HepG2 (cell line): ENCODE measurements around the gene ZNF141. TPM values are rescaled to one million over a fixed set of nuclear protein-coding genes. Genes with fewer than 3 reads are reported as not detected.

Experiments used
- ATAC-seq: fragments of 200-7000 bp; cut with Tn5 transposase; 3 replicates; pipeline ENCODE4 v1.9.1; 2020; ENCODE audit warnings: mild to moderate bottlenecking, moderate library complexity
- BruUV-seq: library from RNA; stranded (reverse); fragments of 400-500 nt; replicated peaks from 2 replicates; lab custom pipeline; 2021; lab: Mats Ljungman, UMichigan
- CTCF ChIA-PET: fragments of 300-600 bp; formaldehyde crosslinking; extraction: SDS; loops from one replicate; lab custom pipeline; 2021; ENCODE audit warnings: low total read pairs, inconsistent platforms, low intra/inter-chr PET ratio; lab: Yijun Ruan, JAX
- POLR2A ChIA-PET: fragments of 350-600 bp; sonication (Branson Sonifier 250); formaldehyde crosslinking; loops from one replicate; lab custom pipeline; 2020; ENCODE audit warnings: antibody characterized with exemption, inconsistent platforms; lab: Yijun Ruan, JAX
- DNase-seq: peaks from one replicate; pipeline ENCODE4 v3.0.0-alpha.2; 2015; ENCODE audit warnings: low spot score
- FAIRE-seq: peaks from 3 replicates; lab custom pipeline; 2011; peaks lifted over from hg19 to GRCh38; lab: Jason Lieb, UNC
- H2AFZ ChIP-seq: one replicate; pipeline ENCODE4 v1.6.1; 2011; ENCODE audit warnings: low read length, inconsistent platforms
- H3K27ac ChIP-seq: fragments of 300-600 bp; 3 replicates; pipeline ENCODE4 v1.8.0; 2011; ENCODE audit warnings: mixed run types, mild to moderate bottlenecking, mixed read lengths, low read length, inconsistent platforms; ENCODE audit not compliant: insufficient read depth; ENCODE audit errors: extremely low read length
- H3K27me3 ChIP-seq, 2 experiments: fragments of 200-600 bp in 1 of 2; 2 replicates in 1 of 2; 3 replicates in 1 of 2; pipeline versions ENCODE4 v1.6.0 to v1.8.0; 2011; ENCODE audit warnings: low read length in 2 of 2, mild to moderate bottlenecking in 2 of 2, moderate library complexity in 2 of 2, inconsistent platforms in 1 of 2; ENCODE audit not compliant: insufficient read depth in 2 of 2, control insufficient read depth in 1 of 2
- H3K36me3 ChIP-seq, 2 experiments: fragments of 200-600 bp in 1 of 2; replicated peaks in 1 of 2; 2 replicates in 1 of 2; 3 replicates in 1 of 2; pipeline versions ENCODE4 v1.5.1 to v1.8.0; 2011; ENCODE audit warnings: low read length in 2 of 2, inconsistent platforms in 1 of 2; ENCODE audit not compliant: insufficient read depth in 2 of 2, control insufficient read depth in 1 of 2
- H3K4me1 ChIP-seq: 2 replicates; pipeline ENCODE4 v1.5.1; 2012; ENCODE audit warnings: low read length, inconsistent platforms; ENCODE audit not compliant: insufficient read depth
- H3K4me2 ChIP-seq: 2 replicates; pipeline ENCODE4 v1.6.0; 2011; ENCODE audit warnings: low read depth, low read length, inconsistent platforms
- H3K4me3 ChIP-seq, 3 experiments: fragments of 200-600 bp in 1 of 3; sonication (generic), shearing (Covaris generic) in 1 of 3; replicated peaks in 1 of 3; 2 replicates each; pipeline ENCODE4 v1.5.1; 2011 to 2016; ENCODE audit warnings: low read length in 3 of 3, inconsistent platforms in 2 of 3, low read depth in 2 of 3, mild to moderate bottlenecking in 2 of 3, control low read depth in 1 of 3, mixed read lengths in 1 of 3; ENCODE audit not compliant: insufficient read depth in 1 of 3
- H3K79me2 ChIP-seq: one replicate; pipeline ENCODE4 v1.6.1; 2011; ENCODE audit warnings: low read length, inconsistent platforms; ENCODE audit not compliant: insufficient read depth
- H3K9ac ChIP-seq: 2 replicates; pipeline ENCODE4 v1.6.0; 2011; ENCODE audit warnings: mild to moderate bottlenecking, low read depth, low read length, inconsistent platforms; ENCODE audit not compliant: insufficient read depth
- H3K9me3 ChIP-seq: 2 replicates; pipeline ENCODE4 v1.5.1; 2012; ENCODE audit warnings: mild to moderate bottlenecking, low read length
- H4K20me1 ChIP-seq: 2 replicates; pipeline ENCODE4 v1.6.0; 2011; ENCODE audit warnings: inconsistent platforms, mild to moderate bottlenecking, low read length, moderate library complexity; ENCODE audit not compliant: insufficient read depth
- DPF2 ChIP-seq: sonication (generic); formaldehyde crosslinking; IDR thresholded peaks from 2 replicates; pipeline ENCODE4 v1.4.0; 2020; ENCODE audit warnings: mild to moderate bottlenecking, low read depth, missing genetic modification reagents, borderline replicate concordance
- ESRRA ChIP-seq: sonication (generic); formaldehyde crosslinking; IDR thresholded peaks from 2 replicates; pipeline ENCODE4 v1.5.1; 2020; ENCODE audit warnings: mild to moderate bottlenecking, low read depth, missing genetic modification reagents
- KAT2B ChIP-seq: fragments of 150-350 bp; IDR thresholded peaks from 2 replicates; pipeline ENCODE4 v1.6.1; 2014; ENCODE audit warnings: low read depth, low read length, borderline replicate concordance
- MYNN ChIP-seq: sonication (generic); formaldehyde crosslinking; IDR thresholded peaks from 2 replicates; pipeline ENCODE4 v1.4.0; 2020; ENCODE audit warnings: mild to moderate bottlenecking, low read depth, missing genetic modification reagents
- MZF1 ChIP-seq: sonication (generic); formaldehyde crosslinking; IDR thresholded peaks from 2 replicates; pipeline ENCODE4 v1.8.1; 2023; ENCODE audit warnings: mild to moderate bottlenecking, missing genetic modification reagents, borderline replicate concordance
- ONECUT2 ChIP-seq: sonication (generic); formaldehyde crosslinking; IDR thresholded peaks from 2 replicates; pipeline ENCODE4 v1.4.0; 2020; ENCODE audit warnings: missing genetic modification reagents
- POLR2AphosphoS5 ChIP-seq: IDR thresholded peaks from 2 replicates; pipeline ENCODE4 v1.6.1; 2012; ENCODE audit warnings: low read depth, low read length
- SRSF4 ChIP-seq: fragments of 200-400 bp; formaldehyde crosslinking; IDR thresholded peaks from one replicate; pipeline ENCODE4 v1.6.1; 2018; ENCODE audit warnings: mild to moderate bottlenecking, low read depth, low read length, moderate library complexity; ENCODE audit not compliant: poor library complexity, severe bottlenecking
- ZMYM2 ChIP-seq: sonication (generic); formaldehyde crosslinking; IDR thresholded peaks from 2 replicates; pipeline ENCODE4 v1.8.0; 2022; ENCODE audit warnings: mild to moderate bottlenecking, missing genetic modification reagents
- ZNF232 ChIP-seq: sonication (generic); formaldehyde crosslinking; IDR thresholded peaks from 2 replicates; pipeline ENCODE4 v1.4.0; 2020; ENCODE audit warnings: missing genetic modification reagents, borderline replicate concordance
- ZNF30 ChIP-seq: sonication (generic); formaldehyde crosslinking; IDR thresholded peaks from 2 replicates; pipeline ENCODE4 v1.5.0; 2020; ENCODE audit warnings: mild to moderate bottlenecking, missing genetic modification reagents
- ZNF333 ChIP-seq: sonication (generic); formaldehyde crosslinking; IDR thresholded peaks from 2 replicates; pipeline ENCODE4 v1.4.0; 2020; ENCODE audit warnings: mild to moderate bottlenecking, missing genetic modification reagents, borderline replicate concordance
- ZNF382 ChIP-seq: sonication (generic); formaldehyde crosslinking; IDR thresholded peaks from 2 replicates; pipeline ENCODE4 v1.5.0; 2020; ENCODE audit warnings: missing genetic modification reagents, mild to moderate bottlenecking, borderline replicate concordance
- ZNF383 ChIP-seq: sonication (generic); formaldehyde crosslinking; IDR thresholded peaks from 2 replicates; pipeline ENCODE4 v1.4.0; 2020; ENCODE audit warnings: missing genetic modification reagents, mild to moderate bottlenecking, borderline replicate concordance
- ZNF605 ChIP-seq: sonication (generic); formaldehyde crosslinking; IDR thresholded peaks from 2 replicates; pipeline ENCODE4 v1.8.0; 2022; ENCODE audit warnings: mild to moderate bottlenecking, missing genetic modification reagents
- ZNF660 ChIP-seq: sonication (generic); formaldehyde crosslinking; IDR thresholded peaks from 2 replicates; pipeline ENCODE4 v1.5.1; 2020; ENCODE audit warnings: mild to moderate bottlenecking, low read depth, missing genetic modification reagents, borderline replicate concordance
- WGBS: methylation state at CpG from one replicate; pipeline ENCODE4 v1.1.6; 2017; ENCODE audit warnings: low lambda C conversion rate; 5-methylcytosine and 5-hydroxymethylcytosine counted together
- in situ Hi-C: cut with HindIII; loops from 2 replicates; pipeline ENCODE4 v1.10.0; 2017; ENCODE audit warnings: low pct_unique_long_range_greater_than_20kb; ENCODE audit not compliant: extremely low pct_ligation_motif_present
- intact Hi-C: fragments of 100-400 bp; cut with micrococcal nuclease; formaldehyde crosslinking; loops from one replicate; pipeline ENCODE4 v1.10.0; 2022; ENCODE audit not compliant: unreplicated experiment
- polyA plus RNA-seq, 8 experiments: library from polyadenylated mRNA; depleted of rRNA in 3 of 8; stranded (reverse) in 7 of 8; unstranded in 1 of 8; fragments of >200 nt; fragmentation: Illumina TruSeq in 4 of 8; extraction: Trizol in 4 of 8; gene quantifications; 2 replicates each; pipeline versions ENCODE4 v1.2.1 to v1.2.3, GENCODE V29; 2011 to 2016; ENCODE audit warnings: low read depth in 4 of 8, missing spikeins in 1 of 8, mixed read lengths in 1 of 8; ENCODE audit not compliant: insufficient read depth in 1 of 8
- total RNA-seq, 5 experiments: library from RNA; depleted of rRNA; stranded (reverse); fragments of >200 nt; fragmentation: Illumina TruSeq; extraction: Trizol; gene quantifications; 2 replicates each; pipeline ENCODE4 v1.2.3, GENCODE V29; 2016; ENCODE audit warnings: low read depth in 1 of 5
- TF ChIP-seq, protein P1 (sequence below): sonication (generic); formaldehyde crosslinking; IDR thresholded peaks from 2 replicates; pipeline ENCODE4 v1.5.1; 2020; ENCODE audit warnings: mild to moderate bottlenecking, missing genetic modification reagents, moderate library complexity
- TF ChIP-seq, protein P2 (sequence below): sonication (generic); formaldehyde crosslinking; IDR thresholded peaks from 2 replicates; pipeline ENCODE4 v1.8.0; 2022; ENCODE audit warnings: missing genetic modification reagents, mild to moderate bottlenecking, borderline replicate concordance
- TF ChIP-seq, protein P3 (sequence below): sonication (generic); formaldehyde crosslinking; IDR thresholded peaks from 2 replicates; pipeline ENCODE4 v1.5.1; 2020; ENCODE audit warnings: mild to moderate bottlenecking, missing genetic modification reagents, moderate library complexity

The ZNF141 gene
- total and polyA plus RNA-seq, 2 of the 13 experiments (the other 11 are each of a cell fraction or from before 2014, with no cell fraction given), result not detected

DNA sequence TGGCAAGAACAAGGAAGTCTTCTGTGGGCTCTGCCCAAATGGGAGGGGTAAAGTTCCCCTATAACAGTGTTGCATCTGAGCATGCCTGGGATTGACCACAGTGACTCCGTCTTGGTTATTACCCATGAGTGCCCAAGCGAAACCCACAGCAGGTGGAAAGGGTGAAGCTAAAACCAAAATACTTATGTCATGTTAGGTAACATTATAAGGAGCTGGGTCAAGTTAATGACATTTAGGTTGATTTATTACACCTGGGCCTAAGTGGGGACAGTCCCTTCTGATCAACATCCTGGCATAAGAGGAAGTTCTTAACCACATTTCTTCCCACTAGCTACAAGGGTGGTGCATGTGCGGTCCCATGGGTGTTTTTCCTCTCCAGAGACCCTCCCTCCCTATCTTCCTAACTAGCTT is 31.1 kb upstream of the ZNF141 start:
- ChIA-PET CTCF (no interaction called here), POLR2A (no interaction called here)
- Histone ChIP-seq H3K27me3 (no peaks in the 10 kb centered on the region), H3K9ac (no peak overlapping the region), H4K20me1 (no peaks in the 10 kb centered on the region), H2AFZ (no peak overlapping the region), H3K4me3 (no peak overlapping the region), H3K4me1 (no peaks in the 10 kb centered on the region), H3K36me3 (no peaks in the 10 kb centered on the region), H3K79me2 (no peaks in the 10 kb centered on the region), H3K27ac (no peak overlapping the region), H3K9me3 (peaks cover 82% of the 10 kb centered on the region), H3K4me2 (no peak overlapping the region)
- ATAC-seq (no peak), DNase-seq (no peak), FAIRE-seq (no peak)
- intact Hi-C loops (no loop called here), in situ Hi-C loops (no loop called here)
- no TSS peak for BruUV-seq
- TF ChIP-seq ZNF660 (CRISPR knock-in tag) (no peak), ZNF383 (CRISPR knock-in tag) (no peak), SRSF4 (no peak), ZNF382 (no peak), ZNF30 (CRISPR knock-in tag) (no peak), DPF2 (CRISPR knock-in tag) (no peak), MZF1 (CRISPR knock-in tag) (no peak), ESRRA (CRISPR knock-in tag) (no peak), ZMYM2 (CRISPR knock-in tag) (no peak), POLR2AphosphoS5 (no peak), ZNF232 (CRISPR knock-in tag) (no peak), KAT2B (no peak), ONECUT2 (CRISPR knock-in tag) (no peak), ZNF605 (CRISPR knock-in tag) (no peak), ZNF333 (CRISPR knock-in tag) (no peak), MYNN (CRISPR knock-in tag) (no peak)
- TF ChIP-seq, protein P1, sequence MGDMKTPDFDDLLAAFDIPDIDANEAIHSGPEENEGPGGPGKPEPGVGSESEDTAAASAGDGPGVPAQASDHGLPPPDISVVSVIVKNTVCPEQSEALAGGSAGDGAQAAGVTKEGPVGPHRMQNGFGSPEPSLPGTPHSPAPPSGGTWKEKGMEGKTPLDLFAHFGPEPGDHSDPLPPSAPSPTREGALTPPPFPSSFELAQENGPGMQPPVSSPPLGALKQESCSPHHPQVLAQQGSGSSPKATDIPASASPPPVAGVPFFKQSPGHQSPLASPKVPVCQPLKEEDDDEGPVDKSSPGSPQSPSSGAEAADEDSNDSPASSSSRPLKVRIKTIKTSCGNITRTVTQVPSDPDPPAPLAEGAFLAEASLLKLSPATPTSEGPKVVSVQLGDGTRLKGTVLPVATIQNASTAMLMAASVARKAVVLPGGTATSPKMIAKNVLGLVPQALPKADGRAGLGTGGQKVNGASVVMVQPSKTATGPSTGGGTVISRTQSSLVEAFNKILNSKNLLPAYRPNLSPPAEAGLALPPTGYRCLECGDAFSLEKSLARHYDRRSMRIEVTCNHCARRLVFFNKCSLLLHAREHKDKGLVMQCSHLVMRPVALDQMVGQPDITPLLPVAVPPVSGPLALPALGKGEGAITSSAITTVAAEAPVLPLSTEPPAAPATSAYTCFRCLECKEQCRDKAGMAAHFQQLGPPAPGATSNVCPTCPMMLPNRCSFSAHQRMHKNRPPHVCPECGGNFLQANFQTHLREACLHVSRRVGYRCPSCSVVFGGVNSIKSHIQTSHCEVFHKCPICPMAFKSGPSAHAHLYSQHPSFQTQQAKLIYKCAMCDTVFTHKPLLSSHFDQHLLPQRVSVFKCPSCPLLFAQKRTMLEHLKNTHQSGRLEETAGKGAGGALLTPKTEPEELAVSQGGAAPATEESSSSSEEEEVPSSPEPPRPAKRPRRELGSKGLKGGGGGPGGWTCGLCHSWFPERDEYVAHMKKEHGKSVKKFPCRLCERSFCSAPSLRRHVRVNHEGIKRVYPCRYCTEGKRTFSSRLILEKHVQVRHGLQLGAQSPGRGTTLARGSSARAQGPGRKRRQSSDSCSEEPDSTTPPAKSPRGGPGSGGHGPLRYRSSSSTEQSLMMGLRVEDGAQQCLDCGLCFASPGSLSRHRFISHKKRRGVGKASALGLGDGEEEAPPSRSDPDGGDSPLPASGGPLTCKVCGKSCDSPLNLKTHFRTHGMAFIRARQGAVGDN, result no peak
- TF ChIP-seq, protein P2, sequence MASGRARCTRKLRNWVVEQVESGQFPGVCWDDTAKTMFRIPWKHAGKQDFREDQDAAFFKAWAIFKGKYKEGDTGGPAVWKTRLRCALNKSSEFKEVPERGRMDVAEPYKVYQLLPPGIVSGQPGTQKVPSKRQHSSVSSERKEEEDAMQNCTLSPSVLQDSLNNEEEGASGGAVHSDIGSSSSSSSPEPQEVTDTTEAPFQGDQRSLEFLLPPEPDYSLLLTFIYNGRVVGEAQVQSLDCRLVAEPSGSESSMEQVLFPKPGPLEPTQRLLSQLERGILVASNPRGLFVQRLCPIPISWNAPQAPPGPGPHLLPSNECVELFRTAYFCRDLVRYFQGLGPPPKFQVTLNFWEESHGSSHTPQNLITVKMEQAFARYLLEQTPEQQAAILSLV (CRISPR knock-in tag), result no peak
- TF ChIP-seq, protein P3, sequence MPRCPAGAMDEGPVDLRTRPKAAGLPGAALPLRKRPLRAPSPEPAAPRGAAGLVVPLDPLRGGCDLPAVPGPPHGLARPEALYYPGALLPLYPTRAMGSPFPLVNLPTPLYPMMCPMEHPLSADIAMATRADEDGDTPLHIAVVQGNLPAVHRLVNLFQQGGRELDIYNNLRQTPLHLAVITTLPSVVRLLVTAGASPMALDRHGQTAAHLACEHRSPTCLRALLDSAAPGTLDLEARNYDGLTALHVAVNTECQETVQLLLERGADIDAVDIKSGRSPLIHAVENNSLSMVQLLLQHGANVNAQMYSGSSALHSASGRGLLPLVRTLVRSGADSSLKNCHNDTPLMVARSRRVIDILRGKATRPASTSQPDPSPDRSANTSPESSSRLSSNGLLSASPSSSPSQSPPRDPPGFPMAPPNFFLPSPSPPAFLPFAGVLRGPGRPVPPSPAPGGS (CRISPR knock-in tag), result no peak
- 34% methylated on average over 3 of the region's 3 CpGs for WGBS
